HG02885 (cell line): ENCODE measurements around the gene RTTN.

Experiments
- ATAC-seq: cut with Tn5 transposase; IDR thresholded peaks from one replicate; pipeline ENCODE4 v1.9.1; 2021; ENCODE audit warnings: mild to moderate bottlenecking; ENCODE audit not compliant: unreplicated experiment, poor library complexity

RTTN gene

GRCh38 chr18:70086085-70086484, 119.4 kb downstream of the RTTN start:
- ATAC-seq, result no peak

- no peak for ATAC-seq
Measured at GRCh38 chr18:70085641-70086040, 119.8 kb downstream of the RTTN start.

GRCh38 chr18:70082430-70082829, 123.1 kb downstream of the RTTN start:
- ATAC-seq, result no peak

GRCh38 chr18:70078106-70078505, 127.4 kb downstream of the RTTN start:
- no peak for ATAC-seq

GRCh38 chr18:70075906-70076305, 129.6 kb downstream of the RTTN start:
- ATAC-seq, result no peak

- no peak for ATAC-seq
Measured at GRCh38 chr18:70074116-70074515, 131.4 kb downstream of the RTTN start.

- ATAC-seq, result no peak
Measured at GRCh38 chr18:70073432-70073831, 132.1 kb downstream of the RTTN start.

- no peak for ATAC-seq
Measured at GRCh38 chr18:70072678-70073077, 132.8 kb downstream of the RTTN start.

- ATAC-seq, result no peak
Measured at GRCh38 chr18:70069965-70070364, 135.5 kb downstream of the RTTN start.

- ATAC-seq, result no peak
Measured at GRCh38 chr18:70069382-70069781, 136.1 kb downstream of the RTTN start.

- ATAC-seq, result no peak
Measured at GRCh38 chr18:70068981-70069380, 136.5 kb downstream of the RTTN start.

GRCh38 chr18:70059684-70060083, 145.8 kb downstream of the RTTN start:
- no peak for ATAC-seq

- ATAC-seq, result peak; percentile 98
Measured at GRCh38 chr18:70058916-70059315, 146.6 kb downstream of the RTTN start.

GRCh38 chr18:70047931-70048603, 157.4 kb downstream of the RTTN start:
- no peak for ATAC-seq

GRCh38 chr18:70046796-70047195, 158.7 kb downstream of the RTTN start:
- ATAC-seq, result no peak

GRCh38 chr18:70046207-70046606, 159.3 kb downstream of the RTTN start:
- no peak for ATAC-seq

GRCh38 chr18:70044632-70045031, 160.9 kb downstream of the RTTN start:
- ATAC-seq, result no peak

- ATAC-seq, result no peak
Measured at GRCh38 chr18:70041459-70042050, 163.9 kb downstream of the RTTN start.

GRCh38 chr18:70039186-70039585, 166.3 kb downstream of the RTTN start:
- ATAC-seq, result no peak

GRCh38 chr18:70037431-70038061, 167.9 kb downstream of the RTTN start:
- ATAC-seq, result peak; percentile 22

- ATAC-seq, result peak; percentile 100
Measured at GRCh38 chr18:70036771-70037347, 168.6 kb downstream of the RTTN start.
